T follicular helper cell (primary cell): ENCODE results near the gene ZNF341.

ENCODE experiments used
- DNase-seq: peaks from one replicate; pipeline ENCODE4 v3.0.0-alpha.2; 2020; ENCODE audit warnings: low read depth

Gene ZNF341

DNA sequence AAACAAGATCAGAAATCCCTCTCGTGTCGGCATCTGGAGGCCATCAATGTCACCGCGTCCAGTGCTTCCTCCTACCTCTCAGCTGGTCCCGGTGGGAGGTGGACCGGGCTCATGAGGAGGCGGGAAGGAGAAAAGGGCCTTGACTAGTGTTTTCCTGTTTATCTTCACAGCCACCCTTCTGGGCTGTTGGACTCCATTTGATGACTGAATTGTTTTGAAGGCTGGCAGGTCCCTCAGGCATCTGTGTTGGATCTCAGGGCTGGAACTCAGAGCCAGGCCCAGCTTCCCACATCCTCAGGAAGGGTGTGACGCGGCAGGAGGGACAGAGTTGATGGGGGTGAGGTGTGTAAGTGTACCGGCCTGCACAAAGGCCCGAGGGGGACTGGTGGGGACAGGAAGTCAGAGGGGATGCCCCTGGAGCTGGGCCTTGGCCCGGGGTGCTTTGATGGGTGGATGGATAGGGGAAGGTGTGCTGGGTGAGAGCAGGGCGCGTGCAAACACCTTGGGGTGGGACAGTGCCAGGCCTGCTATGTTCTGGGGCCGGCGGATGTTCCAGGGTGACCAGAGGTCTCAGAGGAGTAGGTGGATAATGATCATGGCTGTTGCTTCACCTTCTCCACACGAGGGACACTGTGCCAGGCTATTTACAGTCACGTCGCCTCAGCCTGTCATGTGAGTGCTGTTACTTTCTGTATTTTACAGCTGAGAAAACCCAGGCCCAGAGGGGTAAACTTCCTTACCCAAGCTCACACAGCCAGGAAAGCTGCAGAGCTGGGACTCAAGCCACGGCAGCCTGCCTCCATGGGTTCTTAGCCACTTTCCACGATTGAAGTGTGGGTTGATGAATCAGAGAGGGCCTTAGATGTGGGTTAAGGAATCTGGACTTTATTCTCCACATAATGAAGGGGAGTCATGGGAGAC, 61.5 kb downstream of the ZNF341 start:
- no peak for DNase-seq

DNA sequence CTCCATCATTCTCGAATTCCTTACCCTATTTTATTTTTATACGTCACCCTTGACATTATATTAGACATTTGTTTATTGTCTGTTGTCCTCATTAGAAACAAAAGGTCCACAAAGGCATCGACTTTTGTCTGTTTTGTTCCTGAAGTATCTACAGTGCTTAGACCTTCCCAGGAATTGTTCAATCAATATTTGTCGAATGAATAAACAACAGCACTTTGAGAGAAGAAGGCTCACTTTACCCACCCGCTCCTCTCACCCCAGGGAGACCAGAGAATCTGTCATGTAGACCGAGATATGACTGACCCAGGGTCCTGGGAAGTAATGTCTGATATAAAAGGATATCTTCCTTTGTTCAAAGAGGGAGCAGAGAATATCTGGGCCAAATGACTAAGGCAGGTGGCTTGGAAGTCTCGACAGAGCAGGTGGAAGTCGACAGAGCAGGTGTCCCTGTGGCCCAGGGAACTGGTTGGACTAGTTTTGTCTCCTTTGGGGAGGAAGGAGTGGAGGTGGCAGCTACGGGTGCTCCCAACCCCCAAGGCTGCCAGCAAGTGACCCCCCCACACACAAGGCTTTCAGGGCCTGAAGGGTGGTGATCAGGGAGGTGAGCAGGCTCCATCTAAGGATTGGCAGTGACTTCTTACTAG, 64.6 kb downstream of the ZNF341 start:
- DNase-seq: no peak

DNA sequence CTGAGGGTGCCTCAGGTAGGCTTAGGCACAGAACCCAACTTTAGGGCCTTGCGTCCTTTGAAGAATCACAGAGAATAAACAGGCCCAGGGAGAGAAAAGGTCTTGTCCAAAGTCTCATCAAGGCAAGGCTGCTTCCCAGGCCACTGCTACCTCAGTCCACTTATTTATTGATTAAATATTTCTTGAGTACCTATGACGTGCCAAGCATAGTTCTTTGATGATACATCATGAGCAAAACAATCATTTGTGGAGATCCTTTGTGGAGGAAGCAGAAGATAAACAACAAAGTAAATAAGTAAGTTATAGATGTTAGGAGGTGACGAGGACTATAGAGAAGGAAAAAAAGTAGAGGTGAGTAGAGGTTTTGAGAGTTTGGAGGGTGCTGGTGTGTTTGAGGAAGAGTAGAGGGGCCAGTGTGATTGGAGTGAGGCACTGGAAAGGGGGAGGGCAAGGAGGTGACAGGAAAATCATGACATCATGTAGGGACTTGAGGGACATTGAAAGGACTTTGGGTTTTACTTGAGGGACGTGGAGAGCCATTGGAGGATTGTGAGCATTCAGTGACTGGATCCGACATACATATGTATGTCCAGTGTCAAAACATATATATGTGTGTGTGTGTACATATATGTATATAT, 65.2 kb downstream of the ZNF341 start:
- no peak for DNase-seq

DNA sequence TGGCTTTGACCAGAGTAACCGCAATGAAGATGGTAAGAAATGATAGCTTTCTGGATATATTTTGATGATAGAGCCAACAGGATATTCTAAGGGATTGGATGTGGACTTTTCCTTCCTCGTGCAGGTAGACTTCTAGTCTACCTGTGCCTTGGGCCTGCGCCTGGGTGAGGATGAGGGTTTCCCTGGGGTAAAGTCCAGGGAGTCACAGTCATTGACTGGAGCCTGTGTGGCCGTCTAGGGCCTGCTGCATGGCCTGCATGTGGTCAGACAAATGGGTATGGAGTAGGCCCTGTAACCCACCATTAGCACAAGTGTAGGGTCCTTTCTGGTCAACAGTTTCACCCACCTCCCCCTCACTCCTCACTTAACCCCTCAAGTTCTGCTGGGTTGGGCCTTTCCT, 66.6 kb downstream of the ZNF341 start:
- no peak for DNase-seq

DNA sequence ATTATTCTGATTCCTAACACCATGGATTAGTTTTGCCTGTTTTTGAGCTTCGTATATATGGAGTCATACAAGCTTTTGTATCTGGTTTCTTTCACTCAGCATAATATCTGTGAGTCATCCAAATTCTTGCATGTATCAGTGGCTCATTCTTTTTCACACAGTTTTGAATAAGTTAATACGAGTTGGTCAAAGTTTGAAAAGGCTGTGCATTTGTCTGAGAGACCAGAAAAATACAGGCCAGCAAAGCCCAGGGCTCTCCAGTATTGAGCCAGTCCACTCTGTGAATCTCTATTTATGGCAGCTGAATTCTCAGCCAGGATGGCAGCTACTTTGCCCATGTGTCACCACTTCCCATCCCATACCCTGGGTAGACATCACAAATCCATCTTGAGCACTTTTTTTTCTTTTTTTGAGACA, 72.1 kb downstream of the ZNF341 start:
- no peak for DNase-seq

DNA sequence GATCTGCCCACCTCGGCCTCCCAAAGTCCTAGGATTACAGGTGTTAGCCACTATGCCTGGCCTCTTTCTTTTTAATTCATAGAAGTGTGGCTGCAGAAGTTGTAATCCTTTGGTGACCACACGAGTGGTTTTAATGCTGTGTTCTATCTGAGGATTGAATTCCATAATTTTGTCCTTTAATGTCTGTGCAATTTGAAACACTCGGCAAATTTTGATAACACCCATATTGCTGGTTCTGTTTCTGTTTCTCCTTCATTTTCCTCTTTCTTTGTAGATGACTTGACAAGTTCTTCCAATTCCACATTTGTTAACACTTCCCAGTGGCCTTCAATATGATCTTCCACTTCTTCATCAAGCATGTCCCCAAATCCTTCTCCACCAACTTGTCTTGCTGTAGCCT, 76.6 kb downstream of the ZNF341 start:
- DNase-seq: no peak

DNA sequence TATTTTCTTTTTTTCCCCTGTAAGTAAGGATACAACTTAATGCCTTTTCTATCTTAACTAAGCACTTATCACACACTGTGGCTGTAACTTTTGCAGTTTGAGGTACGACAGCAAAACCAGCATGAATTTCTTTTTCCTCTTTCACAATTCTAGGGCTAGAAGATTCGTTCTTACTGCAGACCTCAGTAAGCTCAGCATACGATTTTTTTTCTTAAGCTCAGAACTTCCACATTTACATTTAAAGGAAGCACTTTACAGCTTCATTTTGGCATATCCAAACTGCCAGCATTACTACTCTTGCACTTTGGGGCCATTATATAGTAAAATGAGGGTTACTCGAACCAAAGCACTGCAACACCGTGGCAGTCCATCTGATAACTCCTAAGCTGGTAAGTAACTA, 78.5 kb downstream of the ZNF341 start:
- no peak for DNase-seq

DNA sequence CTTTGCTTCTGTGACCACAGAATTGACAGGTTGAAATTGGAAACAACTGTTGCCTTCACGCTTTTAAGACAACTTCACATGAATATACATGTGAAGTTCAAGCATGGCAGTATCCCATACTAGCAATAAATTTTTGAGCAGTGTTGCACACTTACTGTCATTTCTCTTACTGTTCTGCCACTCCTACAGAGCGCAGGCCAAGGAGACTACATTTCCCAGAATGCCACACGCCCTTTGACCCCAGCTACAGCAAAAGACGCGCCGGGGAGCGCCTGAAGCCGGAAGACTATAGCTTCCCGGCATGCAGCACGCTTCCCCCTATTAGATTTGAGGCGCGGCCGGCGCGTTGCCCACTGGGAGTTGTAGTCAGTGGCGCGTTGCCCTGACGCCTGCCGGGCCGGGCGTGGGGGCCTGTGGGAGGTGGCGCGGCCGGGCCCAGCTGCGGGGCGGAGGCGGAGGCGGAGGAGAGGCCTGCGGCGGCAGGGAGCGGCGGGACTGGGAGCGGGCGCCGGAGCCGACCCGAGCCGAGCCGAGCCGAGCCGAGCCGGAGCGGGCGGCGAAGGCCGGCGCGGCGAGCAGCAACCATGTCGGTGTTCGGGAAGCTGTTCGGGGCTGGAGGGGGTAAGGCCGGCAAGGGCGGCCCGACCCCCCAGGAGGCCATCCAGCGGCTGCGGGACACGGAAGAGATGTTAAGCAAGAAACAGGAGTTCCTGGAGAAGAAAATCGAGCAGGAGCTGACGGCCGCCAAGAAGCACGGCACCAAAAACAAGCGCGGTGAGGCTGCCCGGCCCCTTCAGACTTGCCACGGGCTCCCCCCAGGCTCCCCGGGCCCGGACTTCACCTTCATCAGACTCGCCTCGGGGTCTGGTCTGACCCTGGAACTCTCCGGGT, 79.3 kb downstream of the ZNF341 start, which contains the start of gene CHMP4B:
TSS of gene CHMP4B (plus strand) at position 464 of the 891 bp plus-strand sequence. CDS start at position 585, 121 bp downstream.
- DNase-seq: peak; percentile 99

DNA sequence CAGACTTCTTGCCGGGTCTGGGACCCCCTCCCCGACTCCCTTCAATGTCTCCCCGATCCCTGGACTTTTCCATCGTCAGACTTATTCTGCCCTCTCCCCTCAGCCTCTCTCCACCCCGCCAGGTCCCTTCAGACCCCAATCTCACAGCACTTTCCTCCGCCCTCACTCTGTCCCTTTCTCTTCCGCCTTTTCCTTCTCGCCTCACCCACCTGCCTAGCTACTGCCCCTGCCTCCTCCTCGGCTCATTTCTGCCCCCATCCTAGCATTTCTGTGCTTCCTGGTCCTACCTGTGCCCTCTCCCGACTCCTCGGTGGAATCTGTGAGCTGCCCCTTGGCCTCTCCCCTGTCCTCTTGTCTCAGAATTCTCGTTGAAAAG, 80.0 kb downstream of the ZNF341 start:
- no peak for DNase-seq

DNA sequence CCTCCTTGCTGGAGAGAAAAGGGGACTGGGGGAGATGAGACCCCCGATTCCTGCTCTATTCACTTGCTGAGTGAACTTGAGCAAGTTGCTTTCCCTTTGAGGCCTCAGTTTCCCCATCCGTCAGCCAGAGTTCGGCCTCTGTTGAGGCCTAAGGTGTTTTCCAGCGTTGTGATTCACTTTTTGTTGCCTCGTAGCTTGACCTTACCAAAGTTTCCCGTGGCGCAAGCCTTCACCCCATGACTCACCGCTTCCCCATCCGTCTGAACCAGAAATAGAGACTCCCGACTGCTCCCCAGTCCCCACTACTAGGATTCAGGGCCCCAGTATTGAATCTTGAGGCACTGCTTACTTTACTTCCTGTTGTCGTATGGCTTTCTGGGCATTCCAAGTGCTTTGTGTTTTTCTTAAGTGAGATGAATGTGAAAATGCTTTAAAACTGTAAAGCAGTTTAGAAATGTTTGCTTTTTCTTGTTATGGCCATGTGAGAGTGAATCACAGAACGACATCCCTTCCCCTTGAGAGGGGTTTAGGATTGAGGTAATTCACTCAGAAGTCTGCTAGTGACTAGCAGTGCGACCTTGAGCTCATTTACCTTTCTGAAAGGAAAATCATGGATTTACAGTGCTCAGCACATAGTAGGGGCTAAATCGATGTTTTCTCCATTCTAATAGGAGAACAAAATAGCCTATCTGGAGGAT, 80.5 kb downstream of the ZNF341 start:
- peak; percentile 2 for DNase-seq

DNA sequence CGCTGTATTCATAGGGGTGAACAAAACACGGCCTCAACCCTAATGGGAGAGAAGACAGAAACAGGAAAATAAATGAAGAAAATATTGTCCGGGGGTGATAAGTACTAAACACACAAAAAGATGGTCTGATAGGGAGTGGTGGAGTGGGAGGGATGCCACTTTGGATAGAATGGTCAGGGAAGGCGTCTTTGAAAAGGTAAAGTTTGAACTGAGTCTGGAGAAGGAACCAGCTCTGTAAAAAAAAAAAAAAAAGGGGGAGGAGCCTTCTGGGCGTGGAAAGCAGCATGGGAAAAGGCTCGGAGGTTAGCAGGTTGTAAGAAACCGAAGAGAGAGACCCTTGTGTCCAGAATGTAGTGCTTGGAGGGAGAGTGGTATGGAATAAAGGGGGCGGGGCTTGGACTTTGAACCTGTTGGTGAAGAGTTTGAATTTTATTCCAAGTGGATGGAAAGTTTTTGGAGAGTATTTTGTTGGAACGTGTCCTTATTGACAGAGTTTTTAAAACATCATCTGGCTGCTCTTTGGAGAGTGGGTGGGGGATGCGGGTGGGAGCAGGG, 81.2 kb downstream of the ZNF341 start:
- DNase-seq: no peak

DNA sequence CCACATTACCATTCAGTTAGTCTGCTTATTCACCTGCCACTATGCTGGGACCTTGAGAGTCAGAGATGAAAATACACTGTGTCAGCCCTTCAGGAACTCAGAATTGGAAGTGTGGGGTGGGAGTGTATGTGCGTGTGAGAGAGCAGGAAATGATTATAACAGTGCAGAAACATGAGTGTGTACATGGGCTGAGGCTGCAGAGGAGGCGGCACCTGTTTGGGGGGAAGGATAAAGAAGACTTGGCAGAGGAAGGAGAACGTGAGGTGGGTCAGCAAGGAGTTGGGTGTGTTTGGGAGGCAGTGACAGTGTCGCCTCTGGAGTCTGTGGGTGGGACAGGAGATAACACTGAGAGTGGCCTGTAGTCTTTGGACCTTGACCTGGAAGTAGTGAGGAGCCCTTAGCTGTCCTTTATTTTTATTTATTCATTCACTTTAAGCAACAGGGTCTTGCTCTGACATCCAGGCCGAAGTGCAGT, 82.5 kb downstream of the ZNF341 start:
- DNase-seq: no peak

DNA sequence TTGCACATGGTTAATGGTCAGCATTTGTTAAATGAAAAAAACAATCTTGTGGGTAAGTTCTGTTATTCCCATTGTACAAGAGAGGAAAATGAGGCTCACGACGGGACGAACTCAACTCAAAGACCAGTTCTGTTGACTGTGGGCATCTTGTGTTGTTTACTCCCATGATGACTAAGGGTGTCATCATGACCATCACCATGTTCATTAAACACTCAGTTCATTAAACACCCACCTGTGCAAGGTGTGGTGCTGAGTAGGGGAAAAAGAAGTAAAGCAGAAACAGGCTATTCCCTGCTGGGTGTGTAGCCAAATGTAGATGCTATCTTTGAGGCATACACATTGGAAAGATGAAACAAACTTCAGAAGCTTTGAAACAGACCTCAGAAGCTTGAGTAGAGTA, 83.9 kb downstream of the ZNF341 start:
- no peak for DNase-seq

DNA sequence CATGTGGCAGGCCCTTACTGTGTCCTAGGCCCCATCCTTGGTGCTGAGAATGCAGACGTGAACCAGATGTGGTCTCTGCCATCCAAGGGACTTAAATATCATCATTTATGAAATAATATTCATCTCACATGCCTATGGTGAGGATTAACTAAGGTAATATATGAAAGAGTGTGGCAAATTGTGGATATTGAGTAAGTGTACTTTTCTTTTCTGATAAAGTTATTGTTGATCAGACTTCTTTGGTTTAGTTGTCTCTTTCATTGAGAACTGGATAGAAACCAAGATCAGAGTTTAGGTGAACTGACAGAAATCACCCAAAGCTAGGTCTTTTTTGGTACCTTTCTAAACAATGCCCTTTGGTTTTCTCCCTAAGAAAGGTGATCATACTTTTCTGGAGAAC, 84.4 kb downstream of the ZNF341 start:
- DNase-seq: no peak

DNA sequence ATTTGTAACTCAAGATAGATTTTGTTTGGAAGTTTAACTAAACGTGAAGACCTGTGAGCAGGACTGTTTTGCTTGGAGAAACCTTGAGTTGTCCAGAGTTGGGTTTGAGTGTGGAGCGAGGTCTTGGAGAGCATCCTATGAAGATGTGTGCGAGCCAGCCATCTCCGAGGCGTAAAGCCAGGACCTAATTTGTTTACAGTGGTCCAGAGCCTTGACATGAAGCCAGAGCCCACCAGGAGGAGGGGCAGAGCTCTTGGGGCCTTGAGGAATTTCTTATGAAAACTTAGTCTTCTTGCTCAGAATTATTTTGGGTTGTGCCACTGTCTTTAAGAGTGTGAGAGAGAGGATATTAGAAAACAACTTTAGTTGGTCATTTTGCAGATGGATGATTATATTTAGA, 85.6 kb downstream of the ZNF341 start:
- DNase-seq: no peak

DNA sequence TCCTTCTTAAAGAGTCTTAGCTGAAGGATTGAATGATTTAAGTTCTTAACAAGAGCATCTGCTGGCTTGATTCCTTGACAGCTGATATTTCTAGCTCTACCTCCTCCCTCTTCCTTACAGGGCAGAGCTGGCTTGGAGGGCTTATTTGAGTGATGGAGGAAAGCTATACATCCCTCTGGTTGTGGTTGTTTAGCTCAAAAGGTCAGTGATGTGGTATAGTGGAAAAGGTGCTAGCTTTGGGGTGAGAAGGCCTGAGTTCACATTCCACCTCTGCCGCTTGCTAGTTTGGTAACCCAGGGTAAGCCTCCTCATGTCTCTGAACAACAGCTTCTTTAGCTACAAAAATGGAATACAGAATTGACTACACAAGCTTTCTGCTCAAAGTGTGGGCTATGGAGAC, 87.7 kb downstream of the ZNF341 start:
- DNase-seq: no peak

DNA sequence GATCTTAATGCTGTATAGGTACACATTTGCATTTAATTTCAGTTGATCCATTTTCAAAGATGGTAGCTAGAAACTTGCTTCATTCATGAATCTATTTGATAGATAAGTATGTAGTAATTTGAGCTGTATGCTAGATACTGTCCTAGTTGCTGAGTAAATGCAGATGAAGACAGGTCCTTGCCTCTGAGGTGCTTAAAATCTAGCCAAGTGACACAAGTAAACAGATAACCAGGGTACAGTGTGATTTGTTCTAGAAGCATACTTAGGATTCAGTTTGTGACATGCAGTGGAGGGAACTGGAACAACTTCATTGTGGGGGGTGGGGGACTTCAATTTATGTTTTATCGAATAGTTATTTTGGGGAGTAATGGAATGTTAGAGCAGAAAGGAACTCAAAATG, 88.6 kb downstream of the ZNF341 start:
- no peak for DNase-seq

DNA sequence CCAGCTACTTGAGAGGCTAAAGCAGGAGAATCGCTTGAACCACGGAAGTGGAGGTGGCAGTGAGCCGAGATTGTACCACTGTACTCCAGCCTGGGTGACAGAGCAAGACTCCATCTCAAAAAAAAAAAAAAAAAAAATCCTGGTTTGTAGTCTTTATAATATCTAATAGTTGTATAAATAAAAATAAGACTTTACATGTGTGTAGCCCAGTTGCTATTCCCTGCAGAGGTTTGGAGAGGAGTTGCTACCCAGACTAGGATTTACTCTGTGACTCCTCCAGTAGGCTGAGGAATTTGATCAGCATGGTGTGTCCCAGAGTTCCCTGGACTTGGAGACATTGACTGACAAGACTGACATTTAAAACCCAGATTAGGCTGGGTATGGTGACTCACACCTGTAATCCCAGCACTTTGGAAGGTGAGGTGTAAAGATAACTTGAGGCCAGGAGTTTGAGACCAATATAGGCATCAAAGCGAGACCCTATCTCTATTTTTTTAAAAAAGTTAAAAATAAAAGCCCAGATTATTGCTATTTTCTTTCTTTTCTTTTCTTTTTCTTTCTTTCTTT, 89.6 kb downstream of the ZNF341 start:
- no peak for DNase-seq

DNA sequence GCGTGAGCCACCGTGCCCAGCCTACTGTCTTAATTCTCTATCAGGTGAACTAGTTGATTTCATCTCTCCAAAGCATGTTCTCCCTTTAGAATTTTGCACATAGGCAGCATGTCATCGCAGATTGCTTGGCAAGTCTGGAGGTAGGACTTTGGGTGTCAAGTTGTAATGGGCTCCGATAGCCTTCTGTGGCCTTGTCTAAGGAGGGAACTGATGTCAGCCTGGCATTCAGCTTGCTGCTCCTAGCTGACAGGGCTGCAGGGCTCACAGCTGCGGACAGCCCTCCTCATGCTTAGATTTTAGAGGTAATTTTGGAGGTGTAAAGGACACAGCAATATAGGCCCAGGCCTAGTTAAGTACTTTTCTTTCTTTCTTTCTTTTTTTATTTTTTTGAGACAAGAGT, 90.6 kb downstream of the ZNF341 start:
- no peak for DNase-seq

DNA sequence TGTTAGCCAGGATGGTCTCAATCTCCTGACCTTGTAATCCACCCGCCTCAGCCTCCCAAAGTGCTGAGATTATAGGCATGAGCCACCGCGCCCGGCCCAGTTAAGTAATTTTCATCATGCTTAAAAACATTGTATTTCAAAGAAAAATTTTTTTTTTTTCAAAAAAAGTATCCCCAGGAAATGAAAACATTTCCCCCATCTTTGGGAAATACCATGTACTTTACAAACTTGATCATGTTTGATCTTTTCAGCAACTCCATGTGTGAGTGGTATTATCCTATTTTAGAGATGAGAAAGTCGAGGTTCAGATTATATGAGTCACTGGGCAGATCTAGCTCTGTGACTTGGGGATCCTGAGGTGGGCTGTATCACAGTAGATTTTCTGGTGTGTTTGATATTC, 91.2 kb downstream of the ZNF341 start:
- DNase-seq: no peak
